ENCODE measurements around the gene KRTAP4-16. TPM values are rescaled to one million over a fixed set of nuclear protein-coding genes. Genes with fewer than 3 reads are reported as not detected.

The KRTAP4-16 gene
- total and polyA plus RNA-seq, 2 of the 8 experiments (the other 6 are each of a cell fraction or from before 2014, with no cell fraction given) = not detected

GRCh38 chr17:41116297-41116696, 14.3 kb upstream of the KRTAP4-16 start (continued):
- TF ChIP-seq CHD7 (IDR thresholded peaks at IDR 0.05; ENCODE audit: insufficient replicate concordance, low read length) (no peak), SP1 (IDR thresholded peaks at IDR 0.05; ENCODE audit: low read depth, low read length) (no peak), ZNF274 (IDR thresholded peaks at IDR 0.05; ENCODE audit: borderline replicate concordance, extremely low read depth, low read length) (no peak), JUN (IDR thresholded peaks at IDR 0.05; ENCODE audit: low read depth, low read length) (no peak)
